Karpas-422 (cell line): ENCODE data around the gene TBC1D30. TPM values are rescaled to one million over a fixed set of nuclear protein-coding genes. Genes with fewer than 3 reads are reported as not detected.

Experiments used
- DNase-seq: peaks from one replicate; pipeline ENCODE4 v3.0.0-alpha.2; 2015
- H2AFZ ChIP-seq: fragments of 200-600 bp; sonication (generic); 2 replicates; pipeline ENCODE4 v1.6.1; 2014; ENCODE audit warnings: antibody characterized with exemption, low read length, mixed read lengths
- H3K27ac ChIP-seq: fragments of 200-600 bp; sonication (generic); 2 replicates; pipeline ENCODE4 v1.5.1; 2014; ENCODE audit warnings: mild to moderate bottlenecking, low read length, moderate library complexity
- H3K27me3 ChIP-seq: fragments of 200-600 bp; sonication (generic); 2 replicates; pipeline ENCODE4 v1.6.1; 2014; ENCODE audit warnings: low read length, mixed read lengths
- H3K36me3 ChIP-seq: fragments of 200-600 bp; sonication (generic); 2 replicates; pipeline ENCODE4 v1.6.1; 2014; ENCODE audit warnings: low read length, mixed read lengths; ENCODE audit not compliant: insufficient read depth
- H3K4me1 ChIP-seq: fragments of 200-600 bp; sonication (generic); 2 replicates; pipeline ENCODE4 v1.6.1; 2014; ENCODE audit warnings: mild to moderate bottlenecking, low read length, mixed read lengths
- H3K4me2 ChIP-seq: fragments of 200-600 bp; sonication (generic); 2 replicates; pipeline ENCODE4 v1.6.1; 2014; ENCODE audit warnings: low read length, low read depth, mild to moderate bottlenecking; ENCODE audit not compliant: poor library complexity, severe bottlenecking
- H3K4me3 ChIP-seq: fragments of 200-600 bp; sonication (generic); 2 replicates; pipeline ENCODE4 v1.5.1; 2014; ENCODE audit warnings: mild to moderate bottlenecking, antibody characterized with exemption, low read length, mixed read lengths
- H3K79me2 ChIP-seq: fragments of 200-600 bp; sonication (generic); 2 replicates; pipeline ENCODE4 v1.6.1; 2014; ENCODE audit warnings: mild to moderate bottlenecking, low read length, mixed read lengths
- H3K9ac ChIP-seq: fragments of 200-600 bp; sonication (generic); 2 replicates; pipeline ENCODE4 v1.6.0; 2014; ENCODE audit warnings: low read length
- H3K9me2 ChIP-seq: fragments of 200-600 bp; sonication (generic), shearing (Covaris generic); replicated peaks from 2 replicates; pipeline ENCODE4 v1.6.0; 2014; ENCODE audit warnings: mild to moderate bottlenecking, low read length, moderate library complexity; ENCODE audit not compliant: insufficient read depth
- H3K9me3 ChIP-seq: fragments of 300-700, 200-600 bp; sonication (generic); 2 replicates; pipeline ENCODE4 v1.6.1; 2014; ENCODE audit warnings: low read length, mixed read lengths
- H4K20me1 ChIP-seq: fragments of 200-600 bp; sonication (generic); 2 replicates; pipeline ENCODE4 v1.6.1; 2014; ENCODE audit warnings: mild to moderate bottlenecking, antibody characterized with exemption, low read length, low read depth; ENCODE audit not compliant: insufficient read depth
- total RNA-seq: library from RNA; depleted of rRNA; stranded (reverse); fragments of >200 nt; shearing (Covaris generic); gene quantifications from 2 replicates; pipeline ENCODE4 v1.2.3, GENCODE V29; 2014; ENCODE audit warnings: low replicate concordance

Gene TBC1D30
- total RNA-seq, 1 experiment from 2014 or later: 7.1 TPM

- Histone ChIP-seq H3K4me1 (no peaks in the 10 kb centered on the region), H3K27me3 (no peaks in the 10 kb centered on the region), H3K79me2 (no peaks in the 10 kb centered on the region), H3K9ac (no peak overlapping the region), H3K4me2 (no peak overlapping the region), H3K27ac (no peak overlapping the region), H3K9me3 (no peaks in the 10 kb centered on the region), H4K20me1 (no peaks in the 10 kb centered on the region), H3K4me3 (no peak overlapping the region), H2AFZ (no peak overlapping the region), H3K36me3 (no peaks in the 10 kb centered on the region), H3K9me2 (no peaks in the 10 kb centered on the region)
- DNase-seq: no peak
Observed at GRCh38 chr12:64912516-64913255, 88.2 kb downstream of the TBC1D30 start.

GRCh38 chr12:64915242-64915641 is 90.8 kb downstream of the TBC1D30 start:
- Histone ChIP-seq H3K27me3 (no peaks in the 10 kb centered on the region), H3K4me1 (no peaks in the 10 kb centered on the region), H3K27ac (no peak overlapping the region), H4K20me1 (no peaks in the 10 kb centered on the region), H3K9me3 (no peaks in the 10 kb centered on the region), H3K4me2 (no peak overlapping the region), H3K79me2 (no peaks in the 10 kb centered on the region), H3K9ac (no peak overlapping the region), H3K36me3 (no peaks in the 10 kb centered on the region), H3K9me2 (no peaks in the 10 kb centered on the region), H2AFZ (no peak overlapping the region), H3K4me3 (no peak overlapping the region)
- no peak for DNase-seq

GRCh38 chr12:64916411-64917261 is 92.2 kb downstream of the TBC1D30 start:
- no peak for DNase-seq
- H3K9me2 ChIP-seq: no peaks in the 10 kb centered on the region
- no peak overlapping the region for H2AFZ ChIP-seq
- H3K9ac ChIP-seq: no peak overlapping the region
- H3K4me3 ChIP-seq: no peak overlapping the region
- H3K4me1 ChIP-seq: no peaks in the 10 kb centered on the region
- H4K20me1 ChIP-seq: no peaks in the 10 kb centered on the region
- H3K9me3 ChIP-seq: no peaks in the 10 kb centered on the region
- H3K79me2 ChIP-seq: no peaks in the 10 kb centered on the region
- H3K27ac ChIP-seq: no peak overlapping the region
- no peak overlapping the region for H3K4me2 ChIP-seq
- no peaks in the 10 kb centered on the region for H3K36me3 ChIP-seq
- H3K27me3 ChIP-seq: no peaks in the 10 kb centered on the region

GRCh38 chr12:64918344-64918743 is 93.9 kb downstream of the TBC1D30 start:
- Histone ChIP-seq H3K36me3 (no peaks in the 10 kb centered on the region), H3K27ac (no peak overlapping the region), H3K27me3 (no peaks in the 10 kb centered on the region), H3K79me2 (no peaks in the 10 kb centered on the region), H3K9ac (no peak overlapping the region), H2AFZ (no peak overlapping the region), H3K9me3 (no peaks in the 10 kb centered on the region), H3K4me3 (no peak overlapping the region), H3K4me2 (no peak overlapping the region), H4K20me1 (no peaks in the 10 kb centered on the region), H3K9me2 (no peaks in the 10 kb centered on the region), H3K4me1 (no peaks in the 10 kb centered on the region)
- DNase-seq: no peak

- H3K9ac ChIP-seq: no peak overlapping the region
- H3K27me3 ChIP-seq: no peaks in the 10 kb centered on the region
- H3K79me2 ChIP-seq: no peaks in the 10 kb centered on the region
- H4K20me1 ChIP-seq: no peaks in the 10 kb centered on the region
- H3K36me3 ChIP-seq: no peaks in the 10 kb centered on the region
- no peak overlapping the region for H3K4me3 ChIP-seq
- no peaks in the 10 kb centered on the region for H3K9me2 ChIP-seq
- no peaks in the 10 kb centered on the region for H3K9me3 ChIP-seq
- DNase-seq: no peak
- H3K4me1 ChIP-seq: no peaks in the 10 kb centered on the region
- no peak overlapping the region for H2AFZ ChIP-seq
- H3K4me2 ChIP-seq: no peak overlapping the region
- H3K27ac ChIP-seq: no peak overlapping the region
Observed at GRCh38 chr12:64918801-64919200, 94.4 kb downstream of the TBC1D30 start.

- Histone ChIP-seq H2AFZ (no peak overlapping the region), H3K36me3 (no peaks in the 10 kb centered on the region), H3K4me2 (no peak overlapping the region), H4K20me1 (no peaks in the 10 kb centered on the region), H3K27ac (no peak overlapping the region), H3K4me1 (no peaks in the 10 kb centered on the region), H3K79me2 (no peaks in the 10 kb centered on the region), H3K9ac (no peak overlapping the region), H3K9me2 (no peaks in the 10 kb centered on the region), H3K27me3 (no peaks in the 10 kb centered on the region), H3K4me3 (no peak overlapping the region), H3K9me3 (no peaks in the 10 kb centered on the region)
- no peak for DNase-seq
Observed at GRCh38 chr12:64922853-64923252, 98.4 kb downstream of the TBC1D30 start.

GRCh38 chr12:64923536-64923935 is 99.1 kb downstream of the TBC1D30 start:
- Histone ChIP-seq H2AFZ (no peak overlapping the region), H3K36me3 (no peaks in the 10 kb centered on the region), H3K27ac (no peak overlapping the region), H3K9me3 (no peaks in the 10 kb centered on the region), H3K4me1 (no peaks in the 10 kb centered on the region), H4K20me1 (no peaks in the 10 kb centered on the region), H3K4me2 (no peak overlapping the region), H3K9me2 (no peaks in the 10 kb centered on the region), H3K9ac (no peak overlapping the region), H3K79me2 (no peaks in the 10 kb centered on the region), H3K27me3 (no peaks in the 10 kb centered on the region), H3K4me3 (no peak overlapping the region)
- no peak for DNase-seq
